H9 (cell line): ENCODE results near the gene RAPGEF6. TPM values are rescaled to one million over a fixed set of nuclear protein-coding genes. Genes with fewer than 3 reads are reported as not detected.
"Not testable (repeated sequence)": the region's sequence is repeated elsewhere in the genome, so short reads cannot be mapped to it uniquely, and the experiment has no call there.

Experiments
- DNase-seq: peaks from one replicate; pipeline ENCODE4 v3.0.0-alpha.2; 2017
- H2AFZ ChIP-seq: one replicate; pipeline ENCODE4 v1.6.1; 2013; ENCODE audit warnings: mild to moderate bottlenecking, low read length, control low read depth, moderate library complexity
- H2AK5ac ChIP-seq: 2 replicates; pipeline ENCODE4 v1.6.1; 2013; ENCODE audit warnings: low read length, control low read depth, mixed read lengths; ENCODE audit not compliant: insufficient read length
- H2BK120ac ChIP-seq: one replicate; pipeline ENCODE4 v1.6.1; 2013; ENCODE audit warnings: low read depth, mild to moderate bottlenecking, low read length, control low read depth, inconsistent platforms; ENCODE audit not compliant: poor library complexity, severe bottlenecking
- H2BK12ac ChIP-seq: 2 replicates; pipeline ENCODE4 v1.6.1; 2013; ENCODE audit warnings: low read length, control low read depth, mixed read lengths, low read depth; ENCODE audit not compliant: insufficient read length
- H2BK15ac ChIP-seq: 2 replicates; pipeline ENCODE4 v1.6.1; 2013; ENCODE audit warnings: low read depth, low read length, control low read depth
- H2BK20ac ChIP-seq: one replicate; pipeline ENCODE4 v1.6.1; 2013; ENCODE audit warnings: low read depth, mild to moderate bottlenecking, low read length, control low read depth, inconsistent platforms; ENCODE audit not compliant: poor library complexity, severe bottlenecking
- H2BK5ac ChIP-seq: 2 replicates; pipeline ENCODE4 v1.6.1; 2013; ENCODE audit warnings: low read length, control low read depth, mixed read lengths; ENCODE audit not compliant: insufficient read length
- H3K14ac ChIP-seq: 2 replicates; pipeline ENCODE4 v1.6.1; 2013; ENCODE audit warnings: low read length, control low read depth; ENCODE audit not compliant: insufficient read depth
- H3K18ac ChIP-seq: 2 replicates; pipeline ENCODE4 v1.6.1; 2013; ENCODE audit warnings: low read depth, mild to moderate bottlenecking, mixed read lengths, low read length, control low read depth; ENCODE audit not compliant: insufficient read length
- H3K23ac ChIP-seq: 2 replicates; pipeline ENCODE4 v1.6.1; 2013; ENCODE audit warnings: low read length, control low read depth, mixed read lengths, low read depth; ENCODE audit not compliant: insufficient read length
- H3K23me2 ChIP-seq: 2 replicates; pipeline ENCODE4 v1.6.1; 2013; ENCODE audit warnings: low read depth, mild to moderate bottlenecking, mixed read lengths, low read length, control low read depth; ENCODE audit not compliant: insufficient read length, poor library complexity, severe bottlenecking
- H3K27ac ChIP-seq: 2 replicates; pipeline ENCODE4 v1.5.1; 2013; ENCODE audit warnings: low read length, control low read depth, mixed read lengths, low read depth; ENCODE audit not compliant: insufficient read length
- H3K27me3 ChIP-seq: 2 replicates; pipeline ENCODE4 v1.6.1; 2013; ENCODE audit warnings: low read length, control low read depth, inconsistent platforms; ENCODE audit not compliant: insufficient read depth
- H3K4ac ChIP-seq: 2 replicates; pipeline ENCODE4 v1.6.1; 2013; ENCODE audit warnings: low read depth, mild to moderate bottlenecking, control low read depth, inconsistent platforms, low read length, moderate library complexity
- H3K4me1 ChIP-seq: 2 replicates; pipeline ENCODE4 v1.6.1; 2013; ENCODE audit warnings: low read length, control low read depth, inconsistent platforms; ENCODE audit not compliant: insufficient read depth
- H3K4me2 ChIP-seq: 2 replicates; pipeline ENCODE4 v1.6.1; 2013; ENCODE audit warnings: low read length, control low read depth, mixed read lengths; ENCODE audit not compliant: insufficient read length, insufficient read depth
- H3K56ac ChIP-seq: 2 replicates; pipeline ENCODE4 v1.6.1; 2013; ENCODE audit warnings: low read depth, mild to moderate bottlenecking, mixed read lengths, low read length, control low read depth; ENCODE audit not compliant: insufficient read length
- H3K79me1 ChIP-seq: 2 replicates; pipeline ENCODE4 v1.6.1; 2013; ENCODE audit warnings: low read depth, mild to moderate bottlenecking, moderate library complexity, low read length, control low read depth, inconsistent platforms; ENCODE audit not compliant: insufficient read depth, poor library complexity, severe bottlenecking
- H3K79me2 ChIP-seq: 2 replicates; pipeline ENCODE4 v1.6.1; 2013; ENCODE audit warnings: low read length, control low read depth, inconsistent platforms; ENCODE audit not compliant: insufficient read depth
- H3K9ac ChIP-seq: 2 replicates; pipeline ENCODE4 v1.6.1; 2013; ENCODE audit warnings: low read length, control low read depth, mixed read lengths; ENCODE audit not compliant: insufficient read length; ENCODE audit errors: extremely low read depth
- H3K9me3 ChIP-seq: one replicate; pipeline ENCODE4 v1.6.1; 2013; ENCODE audit warnings: low read depth, low read length, inconsistent platforms; ENCODE audit not compliant: control insufficient read depth
- H3T11ph ChIP-seq: one replicate; pipeline ENCODE4 v1.6.1; 2013; ENCODE audit warnings: mild to moderate bottlenecking, low read length, control low read depth, inconsistent platforms
- H4K20me1 ChIP-seq: one replicate; pipeline ENCODE4 v1.6.1; 2013; ENCODE audit not compliant: control insufficient read depth, insufficient read length, insufficient read depth
- H4K5ac ChIP-seq: 2 replicates; pipeline ENCODE4 v1.6.1; 2013; ENCODE audit warnings: low read depth, mild to moderate bottlenecking, mixed read lengths, low read length, control low read depth; ENCODE audit not compliant: insufficient read length
- H4K8ac ChIP-seq: replicated peaks from 2 replicates; pipeline ENCODE4 v1.6.1; 2013; ENCODE audit warnings: low read length, control low read depth, mixed read lengths, low read depth; ENCODE audit not compliant: insufficient read length
- H4K91ac ChIP-seq: 2 replicates; pipeline ENCODE4 v1.6.1; 2013; ENCODE audit warnings: low read depth, mild to moderate bottlenecking, moderate library complexity, mixed read lengths, low read length, control low read depth; ENCODE audit not compliant: insufficient read length
- H3K27ac Mint-ChIP-seq, 3 experiments: 2 replicates in 2 of 3; 3 replicates in 1 of 3; pipeline ENCODE4 v1.8.0; 2020 to 2021; ENCODE audit warnings: mixed read lengths in 3 of 3, mild to moderate bottlenecking in 1 of 3, moderate library complexity in 1 of 3
- H3K27me3 Mint-ChIP-seq: 2 replicates; pipeline ENCODE4 v1.8.0; 2021; ENCODE audit warnings: low read depth, mild to moderate bottlenecking, moderate library complexity, mixed read lengths
- H3K36me3 Mint-ChIP-seq, 3 experiments: 2 replicates in 2 of 3; 3 replicates in 1 of 3; pipeline ENCODE4 v1.8.0; 2020 to 2021; ENCODE audit warnings: low read depth in 3 of 3, mixed read lengths in 3 of 3; ENCODE audit not compliant: insufficient read depth in 1 of 3
- H3K4me1 Mint-ChIP-seq, 2 experiments: 2 replicates each; pipeline ENCODE4 v1.8.0; 2020; ENCODE audit warnings: mixed read lengths in 2 of 2
- H3K4me3 Mint-ChIP-seq, 2 experiments: 2 replicates in 1 of 2; 3 replicates in 1 of 2; pipeline ENCODE4 v1.8.0; 2020 to 2021; ENCODE audit warnings: mild to moderate bottlenecking in 2 of 2, mixed read lengths in 2 of 2, moderate library complexity in 1 of 2
- H3K9me3 Mint-ChIP-seq, 2 experiments: 2 replicates in 1 of 2; 3 replicates in 1 of 2; pipeline ENCODE4 v1.8.0; 2020; ENCODE audit warnings: mild to moderate bottlenecking in 2 of 2, mixed read lengths in 2 of 2, moderate library complexity in 1 of 2
- CTCF ChIP-seq: fragments of 200-600 bp; sonication (generic); conservative IDR thresholded peaks from 3 replicates; pipeline ENCODE4 v1.8.0; 2021; ENCODE audit warnings: antibody characterized with exemption, mild to moderate bottlenecking
- WGBS: extraction: QIAGEN DNeasy Blood & Tissue Kit; methylation state at CpG from one replicate; pipeline ENCODE4 v1.1.7; 2013; ENCODE audit warnings: missing lambda C conversion rate, low lambda C conversion rate, mixed read lengths; ENCODE audit not compliant: insufficient read length; ENCODE audit errors: extremely low coverage; 5-methylcytosine and 5-hydroxymethylcytosine counted together
- total RNA-seq: library from RNA; stranded (reverse); gene quantifications from 2 replicates; pipeline ENCODE4 v1.2.1, GENCODE V29; 2021

RAPGEF6 gene
- total RNA-seq, 1 experiment from 2014 or later = 19.7 TPM

- no peaks in the 10 kb centered on the region for H3K9me3 ChIP-seq
- H3K4me1 ChIP-seq = no peaks in the 10 kb centered on the region
- no peak overlapping the region for H3K56ac ChIP-seq
- Mint-ChIP-seq H3K27ac (peak overlapping the region in 1 of 3 experiments; percentile 57; a peak in 1 of 7 replicates), H3K27me3 (no peaks in the 10 kb centered on the region), H3K4me3 (no peak overlapping the region), H3K4me1 (no peaks in the 10 kb centered on the region), H3K9me3 (peaks cover 0 to 2% of the 10 kb centered on the region in 2 experiments; a peak in 1 of 5 replicates), H3K36me3 (peaks cover 18 to 45% (median 29%) of the 10 kb centered on the region in 3 experiments)
- H3K79me2 ChIP-seq = no peaks in the 10 kb centered on the region
- H3T11ph ChIP-seq = no peak overlapping the region
- no peak overlapping the region for H2BK12ac ChIP-seq
- no peak overlapping the region for H4K8ac ChIP-seq
- H3K23ac ChIP-seq = no peak overlapping the region
- H2BK20ac ChIP-seq = no peak overlapping the region
- no peak overlapping the region for H3K27ac ChIP-seq
- no peak overlapping the region for H4K5ac ChIP-seq
- H2BK15ac ChIP-seq = no peak overlapping the region
- no peaks in the 10 kb centered on the region for H4K20me1 ChIP-seq
- H2AFZ ChIP-seq = no peak overlapping the region
- H3K4ac ChIP-seq = no peak overlapping the region
- H3K23me2 ChIP-seq = no peaks in the 10 kb centered on the region
- no peaks in the 10 kb centered on the region for H3K27me3 ChIP-seq
- no peak overlapping the region for H4K91ac ChIP-seq
- DNase-seq = no peak
- H3K9ac ChIP-seq = no peak overlapping the region
- H3K4me2 ChIP-seq = no peak overlapping the region
- TF ChIP-seq CTCF = no peak
- H2AK5ac ChIP-seq = no peak overlapping the region
- no peak overlapping the region for H2BK120ac ChIP-seq
- no peak overlapping the region for H3K18ac ChIP-seq
- no peak overlapping the region for H2BK5ac ChIP-seq
- H3K79me1 ChIP-seq = no peaks in the 10 kb centered on the region
- no peak overlapping the region for H3K14ac ChIP-seq
- WGBS = no CpG with 5 or more reads among the region's 3 CpGs
Observed at GRCh38 chr5:131488463-131488862, 146.6 kb downstream of the RAPGEF6 start.

GRCh38 chr5:131487371-131487770, 147.7 kb downstream of the RAPGEF6 start:
- not testable (repeated sequence) for H3K4me1 ChIP-seq, H3K56ac ChIP-seq, H2BK5ac ChIP-seq, H4K20me1 ChIP-seq, H2BK20ac ChIP-seq, H3K4me2 ChIP-seq, H2AK5ac ChIP-seq, H2AFZ ChIP-seq, H2BK12ac ChIP-seq, H3K27me3 ChIP-seq, H3K79me2 ChIP-seq, H3K4ac ChIP-seq, H3K23ac ChIP-seq, H3K18ac ChIP-seq, H4K8ac ChIP-seq, H3K79me1 ChIP-seq, H3T11ph ChIP-seq, H3K9me3 ChIP-seq, H3K27me3 Mint-ChIP-seq, H3K23me2 ChIP-seq, H3K4me3 Mint-ChIP-seq, H3K27ac Mint-ChIP-seq, H4K91ac ChIP-seq, H4K5ac ChIP-seq, H3K4me1 Mint-ChIP-seq, H3K9me3 Mint-ChIP-seq, H2BK15ac ChIP-seq, H2BK120ac ChIP-seq, H3K9ac ChIP-seq, H3K14ac ChIP-seq, H3K27ac ChIP-seq, DNase-seq
- WGBS = no CpG with 5 or more reads among the region's 4 CpGs
- H3K36me3 Mint-ChIP-seq = peaks cover 17 to 47% (median 32%) of the 10 kb centered on the region in 3 experiments
